Measurements from ENCODE around the gene PPP3R2. TPM values are rescaled to one million over a fixed set of nuclear protein-coding genes. Genes with fewer than 3 reads are reported as not detected.

Gene PPP3R2
- total RNA-seq, 2 experiments from 2014 or later: not detected

GRCh38 chr9:101582553-101582952, 12.2 kb downstream of the PPP3R2 start:
- POLR2A ChIA-PET: interaction anchor here (0.6 kb wide), 1 partner anchor 209 kb away, joined by 4 read pairs; no protein-coding TSS in a partner anchor
- H3K4me3 ChIP-seq (ENCODE audit: low read depth, low read length, poor library complexity, severe bottlenecking): no peak overlapping the region
- no peaks in the 10 kb centered on the region for H3K79me2 ChIP-seq (ENCODE audit: insufficient read depth, low read depth, low read length)
- H3K36me3 ChIP-seq (ENCODE audit: insufficient read depth, low read length): no peaks in the 10 kb centered on the region
- no peaks in the 10 kb centered on the region for H3K4me1 ChIP-seq (ENCODE audit: insufficient read depth, low read length, poor library complexity, severe bottlenecking)
- no peak overlapping the region for H3K27ac ChIP-seq (ENCODE audit: low read depth, low read length, poor library complexity, severe bottlenecking)
- no peak overlapping the region for H3K4me2 ChIP-seq (ENCODE audit: low read length)
- H3K9me3 ChIP-seq (ENCODE audit: low read length): no peaks in the 10 kb centered on the region
- TF ChIP-seq EZH2phosphoT487 (IDR thresholded peaks at IDR 0.05; ENCODE audit: borderline replicate concordance, low read depth, low read length) (no peak), CTCF (conservative IDR thresholded peaks at IDR 0.05; ENCODE audit: low read length) (no peak)
- H4K20me1 ChIP-seq (ENCODE audit: insufficient read depth, low read length): no peaks in the 10 kb centered on the region
- no peak overlapping the region for H2AFZ ChIP-seq (ENCODE audit: low read length)
- BruUV-seq (replicated peaks): no TSS peak
- CTCF ChIA-PET (ENCODE audit: unreplicated experiment): no interaction called here
- DNase-seq (ENCODE audit: low spot score): no peak
- H3K9me2 ChIP-seq (ENCODE audit: insufficient read depth, low read length): no peaks in the 10 kb centered on the region
- intact Hi-C loops (cut with micrococcal nuclease; ENCODE audit: unreplicated experiment): no loop called here

GRCh38 chr9:101579711-101580545, 14.8 kb downstream of the PPP3R2 start:
- no peak overlapping the region for H3K4me2 ChIP-seq (ENCODE audit: low read length)

More at GRCh38 chr9:101579711-101580545, 14.8 kb downstream of the PPP3R2 start:
- no peak for DNase-seq (ENCODE audit: low spot score)
- Histone ChIP-seq H3K27ac (ENCODE audit: low read depth, low read length, poor library complexity, severe bottlenecking) (no peak overlapping the region), H3K36me3 (ENCODE audit: insufficient read depth, low read length) (no peaks in the 10 kb centered on the region), H4K20me1 (ENCODE audit: insufficient read depth, low read length) (no peaks in the 10 kb centered on the region), H3K79me2 (ENCODE audit: insufficient read depth, low read depth, low read length) (no peaks in the 10 kb centered on the region), H3K9me2 (ENCODE audit: insufficient read depth, low read length) (no peaks in the 10 kb centered on the region), H3K4me1 (ENCODE audit: insufficient read depth, low read length, poor library complexity, severe bottlenecking) (no peaks in the 10 kb centered on the region), H3K9me3 (ENCODE audit: low read length) (no peaks in the 10 kb centered on the region), H3K4me3 (ENCODE audit: low read depth, low read length, poor library complexity, severe bottlenecking) (no peak overlapping the region), H2AFZ (ENCODE audit: low read length) (no peak overlapping the region)
- CTCF ChIA-PET (ENCODE audit: unreplicated experiment): interaction anchor here (0.5 kb wide), 1 partner anchor 102 kb away, joined by 3 read pairs; no protein-coding TSS in a partner anchor
- no TSS peak for BruUV-seq (replicated peaks)
- intact Hi-C loops (cut with micrococcal nuclease; ENCODE audit: unreplicated experiment): no loop called here
- TF ChIP-seq EZH2phosphoT487 (IDR thresholded peaks at IDR 0.05; ENCODE audit: borderline replicate concordance, low read depth, low read length) (no peak), CTCF (conservative IDR thresholded peaks at IDR 0.05; ENCODE audit: low read length) (no peak)
- POLR2A ChIA-PET: interaction anchor here (0.7 kb wide), 1 partner anchor 15 kb away, joined by 3 read pairs; no protein-coding TSS in a partner anchor
